LHCN-M2 (cell line): ENCODE measurements around the gene OVCH2. TPM values are rescaled to one million over a fixed set of nuclear protein-coding genes. Genes with fewer than 3 reads are reported as not detected.
"Not testable (repeated sequence)": the region's sequence is repeated elsewhere in the genome, so short reads cannot be mapped to it uniquely, and the experiment has no call there.

ENCODE experiments used
- DNase-seq: peaks from one replicate; pipeline ENCODE4 v3.0.0-alpha.2; 2012; ENCODE audit warnings: low read depth
- total RNA-seq: library from RNA; depleted of rRNA; stranded (reverse); fragments of >200 nt; gene quantifications from 2 replicates; pipeline ENCODE4 v1.2.3, GENCODE V29; 2014

OVCH2 gene
- total RNA-seq, 1 experiment from 2014 or later: not detected

- no peak for DNase-seq
These were observed 34.7 kb downstream of the OVCH2 start for GRCh38 chr11:7671347-7672215.

- DNase-seq: no peak
These were observed 35.6 kb downstream of the OVCH2 start for GRCh38 chr11:7670641-7671040.

GRCh38 chr11:7668911-7669310 lies 37.4 kb downstream of the OVCH2 start:
- DNase-seq: no peak

- DNase-seq: no peak
These were observed 37.8 kb downstream of the OVCH2 start for GRCh38 chr11:7668464-7668863.

GRCh38 chr11:7667460-7667859 lies 38.8 kb downstream of the OVCH2 start:
- DNase-seq: no peak

- DNase-seq: no peak
These were observed 39.9 kb downstream of the OVCH2 start for GRCh38 chr11:7666292-7666866.

- DNase-seq: peak; percentile 55
These were observed 40.6 kb downstream of the OVCH2 start for GRCh38 chr11:7665473-7666291.

GRCh38 chr11:7664867-7665266 lies 41.4 kb downstream of the OVCH2 start:
- no peak for DNase-seq

- DNase-seq: not testable (repeated sequence)
These were observed 42.7 kb downstream of the OVCH2 start for GRCh38 chr11:7663531-7663930.

GRCh38 chr11:7657306-7658025 lies 48.8 kb downstream of the OVCH2 start:
- peak; percentile 37 for DNase-seq

- DNase-seq: no peak
These were observed 49.6 kb downstream of the OVCH2 start for GRCh38 chr11:7656704-7657103.

GRCh38 chr11:7655253-7656217 lies 50.7 kb downstream of the OVCH2 start:
- no peak for DNase-seq

- DNase-seq: no peak
These were observed 52.0 kb downstream of the OVCH2 start for GRCh38 chr11:7654195-7654705.

GRCh38 chr11:7651700-7652099 lies 54.6 kb downstream of the OVCH2 start:
- no peak for DNase-seq

- DNase-seq: no peak
These were observed 55.1 kb downstream of the OVCH2 start for GRCh38 chr11:7651140-7651551.

GRCh38 chr11:7648264-7648663 lies 58.0 kb downstream of the OVCH2 start:
- no peak for DNase-seq

GRCh38 chr11:7646866-7647265 lies 59.4 kb downstream of the OVCH2 start:
- DNase-seq: no peak

GRCh38 chr11:7645206-7645605 lies 61.1 kb downstream of the OVCH2 start:
- no peak for DNase-seq

GRCh38 chr11:7643314-7643713 lies 63.0 kb downstream of the OVCH2 start:
- no peak for DNase-seq

- no peak for DNase-seq
These were observed 63.5 kb downstream of the OVCH2 start for GRCh38 chr11:7642747-7643146.
